SU-DHL-6 (cell line): ENCODE measurements around the gene CBX5.

Experiments used
- CTCF ChIP-seq: fragments of 200-600 bp; sonication (generic); IDR thresholded peaks from one replicate; pipeline ENCODE4 v1.5.1; 2017; ENCODE audit warnings: antibody characterized with exemption, mild to moderate bottlenecking, low read length, moderate library complexity; ENCODE audit not compliant: insufficient read depth, poor library complexity, severe bottlenecking
- EZH2phosphoT487 ChIP-seq: fragments of 200-600 bp; sonication (generic), shearing (Covaris generic); conservative IDR thresholded peaks from 2 replicates; pipeline ENCODE4 v1.6.1; 2018; ENCODE audit warnings: mild to moderate bottlenecking, antibody characterized with exemption, low read length, moderate library complexity, mixed read lengths

- TF ChIP-seq CTCF = peak; percentile 78
- TF ChIP-seq EZH2phosphoT487 = no peak
Observed at GRCh38 chr12:54324617-54325441, 44.9 kb upstream of the CBX5 start, which contains the start of gene COPZ1.
